ENCODE data around the gene CCDC85A. TPM values are rescaled to one million over a fixed set of nuclear protein-coding genes. Genes with fewer than 3 reads are reported as not detected.

Gene CCDC85A
- total RNA-seq, 1 donor from 2014 or later, result not detected

DNA sequence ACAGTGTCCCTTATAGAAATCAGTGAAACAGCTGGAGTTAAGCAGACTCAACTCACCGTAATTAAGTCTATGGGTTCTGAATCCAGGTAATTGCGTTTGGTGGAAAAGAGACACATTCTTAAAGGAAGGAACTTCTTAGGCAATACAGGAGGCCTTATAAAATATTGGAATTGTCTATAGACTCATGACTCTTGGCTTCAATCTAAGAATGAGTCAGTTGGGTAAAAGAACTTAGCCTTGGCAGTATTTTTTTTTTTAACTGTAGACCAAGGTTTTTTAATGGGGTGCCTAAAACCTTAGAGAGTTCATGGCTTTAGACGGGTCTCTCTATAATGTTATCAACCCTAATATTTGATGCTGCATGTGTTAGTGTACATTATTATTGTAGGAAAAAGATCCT is 47.6 kb downstream of the CCDC85A start:
- ChIA-PET CTCF (no interaction called here), POLR2A (no interaction called here)
- intact Hi-C loops (cut with micrococcal nuclease), result no loop called here
- DNase-seq (no peak), ATAC-seq (ENCODE audit: low read depth) (no peak)
- H3K27ac Mint-ChIP-seq, result no peak overlapping the region
- no peaks in the 10 kb centered on the region for H3K27me3 Mint-ChIP-seq
- TF ChIP-seq, protein P1, sequence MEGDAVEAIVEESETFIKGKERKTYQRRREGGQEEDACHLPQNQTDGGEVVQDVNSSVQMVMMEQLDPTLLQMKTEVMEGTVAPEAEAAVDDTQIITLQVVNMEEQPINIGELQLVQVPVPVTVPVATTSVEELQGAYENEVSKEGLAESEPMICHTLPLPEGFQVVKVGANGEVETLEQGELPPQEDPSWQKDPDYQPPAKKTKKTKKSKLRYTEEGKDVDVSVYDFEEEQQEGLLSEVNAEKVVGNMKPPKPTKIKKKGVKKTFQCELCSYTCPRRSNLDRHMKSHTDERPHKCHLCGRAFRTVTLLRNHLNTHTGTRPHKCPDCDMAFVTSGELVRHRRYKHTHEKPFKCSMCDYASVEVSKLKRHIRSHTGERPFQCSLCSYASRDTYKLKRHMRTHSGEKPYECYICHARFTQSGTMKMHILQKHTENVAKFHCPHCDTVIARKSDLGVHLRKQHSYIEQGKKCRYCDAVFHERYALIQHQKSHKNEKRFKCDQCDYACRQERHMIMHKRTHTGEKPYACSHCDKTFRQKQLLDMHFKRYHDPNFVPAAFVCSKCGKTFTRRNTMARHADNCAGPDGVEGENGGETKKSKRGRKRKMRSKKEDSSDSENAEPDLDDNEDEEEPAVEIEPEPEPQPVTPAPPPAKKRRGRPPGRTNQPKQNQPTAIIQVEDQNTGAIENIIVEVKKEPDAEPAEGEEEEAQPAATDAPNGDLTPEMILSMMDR (IDR thresholded peaks at IDR 0.05), result no peak
- no peak overlapping the region for H3K4me3 Mint-ChIP-seq
- H3K4me1 Mint-ChIP-seq, result no peaks in the 10 kb centered on the region
- H3K9me3 Mint-ChIP-seq, result no peaks in the 10 kb centered on the region
- no peaks in the 10 kb centered on the region for H3K36me3 Mint-ChIP-seq (ENCODE audit: low read depth)

DNA sequence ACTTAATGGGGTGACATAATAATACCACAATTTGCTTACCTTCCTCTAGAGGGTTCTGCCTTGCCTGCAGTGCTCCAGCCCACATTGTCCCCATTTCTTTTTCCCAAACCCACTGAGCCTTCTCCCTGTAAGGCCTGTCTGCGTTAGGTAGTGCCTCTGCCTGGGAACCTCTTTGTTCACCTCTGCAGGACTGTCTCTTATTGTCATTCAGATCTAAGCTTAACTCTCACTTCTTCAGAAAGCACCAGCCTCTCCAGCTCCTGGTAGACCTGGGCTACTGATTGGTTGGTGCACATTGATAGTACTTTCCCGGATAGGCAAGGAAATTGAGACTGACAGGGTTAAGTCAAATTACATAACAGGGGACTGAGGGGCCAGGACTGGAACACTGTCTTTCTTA is 49.1 kb downstream of the CCDC85A start:
- ATAC-seq (ENCODE audit: low read depth) (no peak), DNase-seq (no peak)
- TF ChIP-seq, protein P1 (IDR thresholded peaks at IDR 0.05), result no peak
- H3K27ac Mint-ChIP-seq, result no peak overlapping the region
- intact Hi-C loops (cut with micrococcal nuclease), result no loop called here
- POLR2A ChIA-PET, result no interaction called here
- H3K27me3 Mint-ChIP-seq, result no peaks in the 10 kb centered on the region
- no peaks in the 10 kb centered on the region for H3K4me1 Mint-ChIP-seq
- CTCF ChIA-PET, result no interaction called here
- H3K4me3 Mint-ChIP-seq, result no peak overlapping the region
- H3K36me3 Mint-ChIP-seq (ENCODE audit: low read depth), result no peaks in the 10 kb centered on the region
- H3K9me3 Mint-ChIP-seq, result no peaks in the 10 kb centered on the region

DNA sequence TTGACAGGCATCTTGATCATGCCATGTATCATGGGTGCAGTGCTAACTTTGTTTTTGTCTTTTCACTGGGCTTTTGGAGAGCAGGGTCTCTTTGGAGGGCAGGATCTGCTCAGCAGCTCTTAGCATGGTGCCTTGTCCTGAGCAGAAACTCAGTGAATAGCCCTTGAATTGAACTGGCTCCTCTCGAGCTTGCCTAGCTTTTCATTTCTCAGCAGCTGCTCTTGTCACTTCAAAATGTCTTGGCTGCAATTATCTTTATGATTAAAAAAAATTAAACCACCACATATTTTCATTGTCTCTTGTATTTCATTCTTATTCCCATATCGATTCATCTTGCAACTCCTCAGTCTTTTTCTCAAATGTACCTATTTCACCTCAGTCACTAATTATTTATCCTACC is 50.5 kb downstream of the CCDC85A start:
- Mint-ChIP-seq H3K36me3 (ENCODE audit: low read depth) (no peaks in the 10 kb centered on the region), H3K27me3 (no peaks in the 10 kb centered on the region), H3K4me3 (no peak overlapping the region), H3K27ac (no peak overlapping the region), H3K4me1 (no peaks in the 10 kb centered on the region), H3K9me3 (no peaks in the 10 kb centered on the region)
- DNase-seq (no peak), ATAC-seq (ENCODE audit: low read depth) (no peak)
- CTCF ChIA-PET, result no interaction called here
- TF ChIP-seq, protein P1 (IDR thresholded peaks at IDR 0.05), result no peak
- POLR2A ChIA-PET, result no interaction called here
- intact Hi-C loops (cut with micrococcal nuclease), result no loop called here

DNA sequence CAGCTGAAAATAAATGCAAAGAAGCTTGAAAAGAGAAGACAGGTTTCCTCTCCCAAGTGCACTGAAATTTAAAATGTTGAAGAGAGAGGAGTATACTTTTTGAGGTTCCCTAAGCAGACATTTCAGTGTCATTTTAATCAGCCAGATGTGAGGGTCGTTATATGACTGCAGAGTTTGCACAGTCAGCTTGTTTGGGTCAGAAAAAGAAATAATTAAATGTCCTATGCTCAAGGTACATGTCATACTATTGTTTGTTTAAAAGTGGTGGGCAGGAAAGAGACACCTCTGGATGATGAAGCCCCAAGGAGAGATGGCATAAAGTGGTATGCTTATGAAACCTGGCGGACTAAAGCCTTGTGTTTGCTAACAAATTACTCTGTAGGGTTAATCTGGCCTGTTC is 55.2 kb downstream of the CCDC85A start:
- intact Hi-C loops (cut with micrococcal nuclease), result no loop called here
- Mint-ChIP-seq H3K4me1 (no peaks in the 10 kb centered on the region), H3K36me3 (ENCODE audit: low read depth) (no peaks in the 10 kb centered on the region), H3K27ac (no peak overlapping the region), H3K9me3 (peaks cover 24% of the 10 kb centered on the region), H3K27me3 (no peaks in the 10 kb centered on the region), H3K4me3 (no peak overlapping the region)
- DNase-seq (no peak), ATAC-seq (ENCODE audit: low read depth) (no peak)
- CTCF ChIA-PET, result no interaction called here
- TF ChIP-seq, protein P1 (IDR thresholded peaks at IDR 0.05), result no peak
- POLR2A ChIA-PET, result no interaction called here

DNA sequence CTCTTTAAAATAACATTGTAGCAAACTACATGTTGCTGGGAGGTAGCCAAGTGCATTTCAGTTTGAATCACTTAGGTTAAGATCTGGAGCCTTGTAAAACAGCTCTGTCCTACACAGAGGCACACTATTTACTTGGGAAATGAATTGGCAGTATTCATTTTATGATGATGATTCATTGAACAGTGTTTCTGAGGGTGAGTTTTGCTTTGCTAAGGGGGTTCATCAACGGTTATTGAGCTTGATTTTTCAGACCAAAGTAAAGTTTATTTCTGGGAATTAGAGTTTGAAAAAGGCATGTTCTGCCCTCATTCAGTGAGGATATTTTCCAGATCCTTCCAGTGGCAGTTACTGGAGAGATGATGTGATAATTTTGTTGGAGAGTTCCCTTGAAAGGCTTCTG is 55.6 kb downstream of the CCDC85A start:
- Mint-ChIP-seq H3K4me3 (no peak overlapping the region), H3K4me1 (no peaks in the 10 kb centered on the region), H3K27me3 (no peaks in the 10 kb centered on the region), H3K9me3 (peaks cover 24% of the 10 kb centered on the region), H3K27ac (no peak overlapping the region), H3K36me3 (ENCODE audit: low read depth) (no peaks in the 10 kb centered on the region)
- TF ChIP-seq, protein P1 (IDR thresholded peaks at IDR 0.05), result no peak
- intact Hi-C loops (cut with micrococcal nuclease), result no loop called here
- DNase-seq (no peak), ATAC-seq (ENCODE audit: low read depth) (no peak)
- POLR2A ChIA-PET, result no interaction called here
- CTCF ChIA-PET, result no interaction called here

Data from activated B cell treated with CpG ODN at 0.5 μM for 24 hours (primary cell).